Measurements from ENCODE around the gene SEMA3D. TPM values are rescaled to one million over a fixed set of nuclear protein-coding genes. Genes with fewer than 3 reads are reported as not detected.

Gene SEMA3D
- total RNA-seq, 1 experiment from 2014 or later = 1.4 TPM

DNA sequence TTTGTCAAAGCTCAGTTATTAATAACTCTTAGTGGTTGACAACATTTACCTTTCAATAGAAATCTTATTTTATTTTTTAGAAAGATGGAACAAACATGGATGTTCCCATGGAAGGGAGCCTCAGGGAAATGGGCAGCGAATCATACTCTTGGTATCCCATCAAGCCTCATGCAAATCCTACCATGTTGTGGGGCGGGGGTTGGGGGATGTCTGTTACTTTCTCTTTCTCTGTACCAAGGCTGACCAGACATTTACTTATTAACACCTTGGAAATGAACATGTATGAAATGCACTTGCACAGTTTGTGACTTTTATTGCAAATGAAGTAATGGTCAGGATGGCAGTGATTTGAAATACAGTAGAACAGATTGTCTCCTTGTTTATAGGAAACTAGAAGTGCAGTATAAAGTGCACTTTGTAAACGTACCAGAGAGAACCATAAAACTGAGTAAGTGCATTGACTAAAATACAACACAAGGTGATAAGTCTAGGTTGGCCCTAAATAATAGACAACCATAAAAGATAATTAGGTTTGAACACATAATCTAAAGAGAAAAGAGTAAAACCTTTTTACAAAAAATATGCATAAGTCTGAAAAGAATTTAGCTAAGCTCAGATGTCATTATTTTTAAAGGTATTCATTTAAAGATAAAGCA, 32.4 kb downstream of the SEMA3D start:
- CTCF ChIA-PET = no interaction called here
- H3K9me3 ChIP-seq (ENCODE audit: control insufficient read depth in 1 of 2, insufficient read depth in 1 of 2, low read depth in 1 of 2, low read length in 2 of 2) = no peaks in the 10 kb centered on the region

More for the DNA sequence above, 32.4 kb downstream of the SEMA3D start:
- TF ChIP-seq, protein P1, sequence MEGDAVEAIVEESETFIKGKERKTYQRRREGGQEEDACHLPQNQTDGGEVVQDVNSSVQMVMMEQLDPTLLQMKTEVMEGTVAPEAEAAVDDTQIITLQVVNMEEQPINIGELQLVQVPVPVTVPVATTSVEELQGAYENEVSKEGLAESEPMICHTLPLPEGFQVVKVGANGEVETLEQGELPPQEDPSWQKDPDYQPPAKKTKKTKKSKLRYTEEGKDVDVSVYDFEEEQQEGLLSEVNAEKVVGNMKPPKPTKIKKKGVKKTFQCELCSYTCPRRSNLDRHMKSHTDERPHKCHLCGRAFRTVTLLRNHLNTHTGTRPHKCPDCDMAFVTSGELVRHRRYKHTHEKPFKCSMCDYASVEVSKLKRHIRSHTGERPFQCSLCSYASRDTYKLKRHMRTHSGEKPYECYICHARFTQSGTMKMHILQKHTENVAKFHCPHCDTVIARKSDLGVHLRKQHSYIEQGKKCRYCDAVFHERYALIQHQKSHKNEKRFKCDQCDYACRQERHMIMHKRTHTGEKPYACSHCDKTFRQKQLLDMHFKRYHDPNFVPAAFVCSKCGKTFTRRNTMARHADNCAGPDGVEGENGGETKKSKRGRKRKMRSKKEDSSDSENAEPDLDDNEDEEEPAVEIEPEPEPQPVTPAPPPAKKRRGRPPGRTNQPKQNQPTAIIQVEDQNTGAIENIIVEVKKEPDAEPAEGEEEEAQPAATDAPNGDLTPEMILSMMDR (IDR thresholded peaks at IDR 0.05 in 2 of 3, conservative IDR thresholded peaks at IDR 0.05 in 1 of 3; ENCODE audit: borderline replicate concordance in 1 of 3, insufficient read depth in 1 of 3, low read depth in 2 of 3, low read length in 2 of 3) = no peak
- TF ChIP-seq YY1 (IDR thresholded peaks at IDR 0.05; ENCODE audit: extremely low read depth, insufficient replicate concordance, low read depth, low read length) (no peak), JUND (IDR thresholded peaks at IDR 0.05) (no peak), EZH2 (IDR thresholded peaks at IDR 0.05) (no peak), POLR2AphosphoS5 (IDR thresholded peaks at IDR 0.05; ENCODE audit: low read depth, low read length) (no peak), FOSL1 (IDR thresholded peaks at IDR 0.05; ENCODE audit: low read depth) (no peak), POLR2A (IDR thresholded peaks at IDR 0.05; ENCODE audit: borderline replicate concordance, extremely low read depth, insufficient read depth, insufficient read length) (no peak), TCF7L2 (IDR thresholded peaks at IDR 0.05; ENCODE audit: borderline replicate concordance, extremely low read depth, insufficient read depth, insufficient read length) (no peak), SP1 (IDR thresholded peaks at IDR 0.05; ENCODE audit: low read depth) (no peak)
- TF ChIP-seq, protein P2, sequence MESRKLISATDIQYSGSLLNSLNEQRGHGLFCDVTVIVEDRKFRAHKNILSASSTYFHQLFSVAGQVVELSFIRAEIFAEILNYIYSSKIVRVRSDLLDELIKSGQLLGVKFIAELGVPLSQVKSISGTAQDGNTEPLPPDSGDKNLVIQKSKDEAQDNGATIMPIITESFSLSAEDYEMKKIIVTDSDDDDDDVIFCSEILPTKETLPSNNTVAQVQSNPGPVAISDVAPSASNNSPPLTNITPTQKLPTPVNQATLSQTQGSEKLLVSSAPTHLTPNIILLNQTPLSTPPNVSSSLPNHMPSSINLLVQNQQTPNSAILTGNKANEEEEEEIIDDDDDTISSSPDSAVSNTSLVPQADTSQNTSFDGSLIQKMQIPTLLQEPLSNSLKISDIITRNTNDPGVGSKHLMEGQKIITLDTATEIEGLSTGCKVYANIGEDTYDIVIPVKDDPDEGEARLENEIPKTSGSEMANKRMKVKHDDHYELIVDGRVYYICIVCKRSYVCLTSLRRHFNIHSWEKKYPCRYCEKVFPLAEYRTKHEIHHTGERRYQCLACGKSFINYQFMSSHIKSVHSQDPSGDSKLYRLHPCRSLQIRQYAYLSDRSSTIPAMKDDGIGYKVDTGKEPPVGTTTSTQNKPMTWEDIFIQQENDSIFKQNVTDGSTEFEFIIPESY (IDR thresholded peaks at IDR 0.05; ENCODE audit: extremely low read depth, insufficient replicate concordance, low read length) = no peak
- no peaks in the 10 kb centered on the region for H4K20me1 ChIP-seq (ENCODE audit: insufficient read depth)
- no peaks in the 10 kb centered on the region for H3K79me2 ChIP-seq (ENCODE audit: insufficient read depth, low read length)
- no peaks in the 10 kb centered on the region for H3K9me2 ChIP-seq (ENCODE audit: insufficient read depth)
- H3K36me3 ChIP-seq (ENCODE audit: control insufficient read depth in 1 of 2, insufficient read depth in 2 of 2, low read length in 2 of 2) = no peaks in the 10 kb centered on the region
- ATAC-seq = no peak
- H3K4me1 ChIP-seq (ENCODE audit: control insufficient read depth in 1 of 2, insufficient read depth in 2 of 2, low read length in 2 of 2) = no peaks in the 10 kb centered on the region
- no peak overlapping the region for H2AFZ ChIP-seq (ENCODE audit: low read depth, low read length, poor library complexity, severe bottlenecking)
- POLR2A ChIA-PET = no interaction called here
- H3K9ac ChIP-seq (ENCODE audit: low read length) = no peak overlapping the region
- no TSS peak for BruUV-seq (replicated peaks)
- RAD21 ChIA-PET (ENCODE audit: low non-redundant PET in 1 of 2, low total read pairs in 2 of 2, uncharacterized antibody in 2 of 2, unreplicated experiment in 2 of 2) = no interaction called here
- no peaks in the 10 kb centered on the region for H3K27me3 ChIP-seq (ENCODE audit: insufficient read depth, low read length)
- H3K27ac ChIP-seq (ENCODE audit: low read depth, low read length) = no peak overlapping the region
- no peak overlapping the region for H3K4me3 ChIP-seq (replicated peaks in 1 of 2; ENCODE audit: low read depth in 1 of 2, low read length in 2 of 2)
- no peak for DNase-seq (ENCODE audit: low read depth, low spot score)
- intact Hi-C loops (cut with micrococcal nuclease) = no loop called here
- H3K4me2 ChIP-seq (ENCODE audit: low read length) = no peak overlapping the region
